GM23248 (cell line): ENCODE measurements around the gene HEG1.

Experiments used
- EZH2 ChIP-seq: fragments of 200-600 bp; sonication (generic); IDR thresholded peaks from 2 replicates; pipeline ENCODE4 v1.6.1; 2018; ENCODE audit warnings: antibody characterized with exemption, mild to moderate bottlenecking; ENCODE audit not compliant: insufficient read depth, poor library complexity, severe bottlenecking
- EZH2phosphoT487 ChIP-seq: fragments of 200-600 bp; sonication (generic); IDR thresholded peaks from 2 replicates; pipeline ENCODE4 v1.6.1; 2018; ENCODE audit warnings: antibody characterized with exemption, moderate library complexity, mild to moderate bottlenecking, low read depth; ENCODE audit not compliant: insufficient read depth

DNA sequence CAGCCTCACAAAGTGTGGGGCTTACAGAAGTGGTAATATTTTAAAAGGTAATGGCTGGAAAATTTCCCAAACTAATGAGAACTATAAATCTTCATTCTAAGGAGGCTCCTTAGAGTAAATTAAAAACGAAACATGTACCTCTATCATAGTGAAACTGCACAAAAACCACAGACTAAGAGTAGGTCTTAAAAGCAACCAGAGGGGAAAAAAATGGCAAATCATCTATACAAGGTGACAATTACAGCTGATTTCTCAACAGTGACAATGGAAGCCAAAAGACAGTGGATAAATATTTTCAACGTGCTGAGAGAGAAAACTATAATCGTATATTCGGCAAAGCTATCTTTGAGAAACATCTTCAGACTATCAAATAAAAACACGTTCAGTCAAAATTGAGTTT, 20.6 kb downstream of the HEG1 start:
- TF ChIP-seq EZH2 (no peak), EZH2phosphoT487 (no peak)
